Limb (tissue), 2 donors: ENCODE data around the gene PLEKHA6.

Source experiments
- DNase-seq, 2 donors: peaks; one replicate each; pipeline ENCODE4 v3.0.0-alpha.2; 2016; ENCODE audit errors: extremely low spot score in 2 of 2

PLEKHA6 gene

GRCh38 chr1:204213668-204214662, 145.8 kb downstream of the PLEKHA6 start, which contains the start of gene GOLT1A:
TSS of gene GOLT1A (minus strand) at chr1:204213988. CDS start at chr1:204213906, 82 bp downstream.
- DNase-seq: peak; percentile 69 to 70

- DNase-seq: no peak
These were observed 147.0 kb downstream of the PLEKHA6 start for GRCh38 chr1:204212715-204213114.

- no peak for DNase-seq
These were observed 148.7 kb downstream of the PLEKHA6 start for GRCh38 chr1:204211046-204211445.

GRCh38 chr1:204207136-204207616, 152.6 kb downstream of the PLEKHA6 start:
- DNase-seq: peak in 1 of 2 donors; percentile 82

GRCh38 chr1:204206121-204206520, 153.6 kb downstream of the PLEKHA6 start:
- DNase-seq: no peak

- DNase-seq: no peak
These were observed 154.2 kb downstream of the PLEKHA6 start for GRCh38 chr1:204205486-204205885.

- no peak for DNase-seq
These were observed 154.8 kb downstream of the PLEKHA6 start for GRCh38 chr1:204204944-204205343.

GRCh38 chr1:204203206-204203767, 156.4 kb downstream of the PLEKHA6 start:
- DNase-seq: no peak

- DNase-seq: no peak
These were observed 157.2 kb downstream of the PLEKHA6 start for GRCh38 chr1:204202481-204202880.

GRCh38 chr1:204201348-204202040, 158.2 kb downstream of the PLEKHA6 start:
- no peak for DNase-seq

GRCh38 chr1:204199579-204199978, 160.2 kb downstream of the PLEKHA6 start:
- no peak for DNase-seq

GRCh38 chr1:204198348-204199340, 161.1 kb downstream of the PLEKHA6 start:
- DNase-seq: peak in 1 of 2 donors; percentile 36

GRCh38 chr1:204197068-204197467, 162.7 kb downstream of the PLEKHA6 start:
- no peak for DNase-seq

- DNase-seq: no peak
These were observed 163.5 kb downstream of the PLEKHA6 start, which contains the start of gene KISS1 for GRCh38 chr1:204196068-204196795. TSS of gene KISS1 (minus strand) at chr1:204196491. CDS start at chr1:204192876, 3,615 bp downstream.

- no peak for DNase-seq
These were observed 165.0 kb downstream of the PLEKHA6 start for GRCh38 chr1:204194771-204195170.

- no peak for DNase-seq
These were observed 165.6 kb downstream of the PLEKHA6 start for GRCh38 chr1:204194080-204194479.

- no peak for DNase-seq
These were observed 167.0 kb downstream of the PLEKHA6 start for GRCh38 chr1:204192589-204193352.

- DNase-seq: no peak
These were observed 167.7 kb downstream of the PLEKHA6 start for GRCh38 chr1:204192046-204192445.

GRCh38 chr1:204191456-204191855, 168.3 kb downstream of the PLEKHA6 start:
- DNase-seq: no peak
